Lower leg skin (tissue), 4 donors: ENCODE results near the gene SVBP. TPM values are rescaled to one million over a fixed set of nuclear protein-coding genes. Genes with fewer than 3 reads are reported as not detected.

Source experiments
- DNase-seq, 2 donors: peaks; one replicate each; pipeline ENCODE4 v3.0.0-alpha.2; 2019; ENCODE audit warnings: low spot score in 2 of 2
- H3K4me3 ChIP-seq: fragments of 200-600 bp; sonication (generic); 2 replicates; pipeline ENCODE4 v1.5.1; 2017; ENCODE audit warnings: mild to moderate bottlenecking, low read depth; ENCODE audit not compliant: poor library complexity, severe bottlenecking
- CTCF ChIP-seq, 3 donors: fragments of 450-650 bp; IDR thresholded peaks; one replicate each; pipeline ENCODE4 v1.5.1; 2016; ENCODE audit warnings: antibody characterized with exemption in 3 of 3, mild to moderate bottlenecking in 3 of 3, moderate library complexity in 2 of 3
- POLR2A ChIP-seq, 2 donors: fragments of 450-650 bp; IDR thresholded peaks; one replicate each; pipeline ENCODE4 v1.6.1; 2016 to 2017; ENCODE audit warnings: antibody characterized with exemption in 2 of 2, mild to moderate bottlenecking in 1 of 2, moderate library complexity in 1 of 2
- WGBS, 2 donors: methylation state at CpG; one replicate each; pipeline ENCODE4 v1.1.5; 2018; 5-methylcytosine and 5-hydroxymethylcytosine counted together
- intact Hi-C: fragments of 100-400 bp; cut with DNase I; formaldehyde crosslinking; loops from one replicate; pipeline ENCODE4 v1.15.0; 2023; ENCODE audit warnings: low total_unique reads
- total RNA-seq, 4 donors: library from RNA; depleted of rRNA; stranded (reverse); fragments of >200 nt; gene quantifications; one replicate each; pipeline ENCODE4 v1.1.0, GENCODE V29; 2016

Gene SVBP
- total RNA-seq, 4 donors from 2014 or later = 11.2 to 18.1 (median 14.1) TPM

GRCh38 chr1:42825036-42825851 is 8.0 kb upstream of the SVBP start:
- DNase-seq = no peak
- intact Hi-C loops = no loop called here
- no peak overlapping the region for H3K4me3 ChIP-seq
- TF ChIP-seq CTCF (IDR thresholded peaks at IDR 0.05) (no peak), POLR2A (IDR thresholded peaks at IDR 0.05) (no peak)
- WGBS, 2 donors = 80 to 81% methylated on average over 10 of the region's 10 CpGs

GRCh38 chr1:42824481-42825035 is 7.4 kb upstream of the SVBP start:
- 93 to 98% methylated on average over 4 of the region's 4 CpGs for WGBS, 2 donors
- intact Hi-C loops = no loop called here
- no peak for TF ChIP-seq POLR2A (IDR thresholded peaks at IDR 0.05)
- no peak for TF ChIP-seq CTCF (IDR thresholded peaks at IDR 0.05)
- H3K4me3 ChIP-seq = no peak overlapping the region
- DNase-seq = no peak

GRCh38 chr1:42822800-42823392 is 5.7 kb upstream of the SVBP start:
- DNase-seq = no peak
- intact Hi-C loops = no loop called here
- no peak for TF ChIP-seq POLR2A (IDR thresholded peaks at IDR 0.05)
- no peak for TF ChIP-seq CTCF (IDR thresholded peaks at IDR 0.05)
- 50 to 53% methylated on average over 2 of the region's 2 CpGs for WGBS, 2 donors
- H3K4me3 ChIP-seq = no peak overlapping the region

- intact Hi-C loops = no loop called here
- no peak for DNase-seq
- 86 to 93% methylated on average over 2 of the region's 2 CpGs for WGBS, 2 donors
- H3K4me3 ChIP-seq = no peak overlapping the region
- no peak for TF ChIP-seq POLR2A (IDR thresholded peaks at IDR 0.05)
- no peak for TF ChIP-seq CTCF (IDR thresholded peaks at IDR 0.05)
Observed at GRCh38 chr1:42821690-42822089, 4.5 kb upstream of the SVBP start.

- DNase-seq = no peak
- no peak overlapping the region for H3K4me3 ChIP-seq
- intact Hi-C loops = no loop called here
- WGBS, 2 donors = 43 to 45% methylated on average over 1 of the region's 1 CpG
- no peak for TF ChIP-seq POLR2A (IDR thresholded peaks at IDR 0.05)
- no peak for TF ChIP-seq CTCF (IDR thresholded peaks at IDR 0.05)
Observed at GRCh38 chr1:42820813-42821212, 3.6 kb upstream of the SVBP start.
